B cell (primary cell): Measurements from ENCODE around the gene FZD2. TPM values are rescaled to one million over a fixed set of nuclear protein-coding genes. Genes with fewer than 3 reads are reported as not detected.
"Not testable (repeated sequence)": the region's sequence is repeated elsewhere in the genome, so short reads cannot be mapped to it uniquely, and the experiment has no call there.

Source experiments
- ATAC-seq: fragments of 200-7000 bp; cut with Tn5 transposase; one replicate; pipeline ENCODE4 v1.10.0; 2021; ENCODE audit warnings: low read depth, mild to moderate bottlenecking, moderate number of reproducible peaks, moderate library complexity
- CTCF ChIA-PET: fragments of 350-600 bp; sonication (Branson Sonifier 250); formaldehyde crosslinking; loops from one replicate; lab custom pipeline; 2021; ENCODE audit warnings: antibody characterized with exemption, inconsistent platforms; lab: Charles Lee
- POLR2A ChIA-PET: fragments of 350-600 bp; sonication (Branson Sonifier 250); formaldehyde crosslinking; loops from one replicate; lab custom pipeline; 2021; ENCODE audit warnings: antibody characterized with exemption; lab: Charles Lee
- DNase-seq: peaks from one replicate; pipeline ENCODE4 v3.0.0; 2013
- H2AFZ ChIP-seq: 2 replicates; pipeline ENCODE4 v1.6.1; 2012; ENCODE audit warnings: mild to moderate bottlenecking, low read depth, low read length; ENCODE audit not compliant: insufficient read depth, poor library complexity, severe bottlenecking
- H3K27ac ChIP-seq, 2 donors: 1 replicate in 1 of 2; 2 replicates in 1 of 2; pipeline ENCODE4 v1.5.1; 2012 to 2013; ENCODE audit warnings: low read length in 2 of 2, mild to moderate bottlenecking in 2 of 2, moderate library complexity in 1 of 2
- H3K27me3 ChIP-seq, 4 experiments: fragments of 200-600 bp in 1 of 4; sonication (generic) in 1 of 4; replicated peaks in 1 of 4; 1 replicate in 2 of 4; 2 replicates in 2 of 4; pipeline versions ENCODE4 v1.6.1 to v1.7.0; 2013 to 2016; ENCODE audit warnings: low read length in 3 of 4, mild to moderate bottlenecking in 2 of 4, mixed read lengths in 1 of 4, moderate library complexity in 1 of 4; ENCODE audit not compliant: insufficient read depth in 4 of 4, control insufficient read depth in 3 of 4; ENCODE audit errors: control extremely low read depth in 1 of 4
- H3K36me3 ChIP-seq, 2 experiments: replicated peaks in 1 of 2; 1 replicate in 1 of 2; 2 replicates in 1 of 2; pipeline versions ENCODE4 v1.6.1 to v1.7.1; 2013; ENCODE audit warnings: low read length in 1 of 2; ENCODE audit not compliant: insufficient read depth in 2 of 2, control insufficient read depth in 1 of 2; ENCODE audit errors: control extremely low read depth in 1 of 2, extremely low read depth in 1 of 2
- H3K4me1 ChIP-seq, 2 donors: fragments of 200-600 bp in 1 of 2; sonication (generic) in 1 of 2; 1 replicate in 1 of 2; 2 replicates in 1 of 2; pipeline versions ENCODE4 v1.5.1 to v1.6.1; 2013 to 2017; ENCODE audit warnings: low read length in 2 of 2; ENCODE audit not compliant: control insufficient read depth in 2 of 2, insufficient read depth in 2 of 2
- H3K4me2 ChIP-seq: replicated peaks from 2 replicates; pipeline ENCODE3; 2012; ENCODE audit warnings: mild to moderate bottlenecking, low read depth, low read length; ENCODE audit not compliant: poor library complexity, severe bottlenecking
- H3K4me3 ChIP-seq, 5 experiments: fragments of 200-600 bp in 1 of 5; sonication (generic) in 1 of 5; 1 replicate in 3 of 5; 2 replicates in 2 of 5; pipeline versions ENCODE4 v1.5.1 to v1.7.0; 2011 to 2016; ENCODE audit warnings: low read length in 4 of 5, mild to moderate bottlenecking in 4 of 5, low read depth in 2 of 5, control low read depth in 1 of 5, moderate library complexity in 1 of 5; ENCODE audit not compliant: insufficient read depth in 1 of 5; ENCODE audit errors: control extremely low read depth in 1 of 5, extremely low read depth in 1 of 5
- H3K79me2 ChIP-seq: fragments of 200-600 bp; sonication (generic); one replicate; pipeline ENCODE4 v1.6.0; 2016; ENCODE audit warnings: low read length; ENCODE audit not compliant: control insufficient read depth, insufficient read depth
- H3K9ac ChIP-seq: fragments of 200-600 bp; sonication (generic); 2 replicates; pipeline ENCODE4 v1.6.1; 2017; ENCODE audit warnings: mild to moderate bottlenecking, low read length, moderate library complexity
- H3K9me3 ChIP-seq, 3 donors: one replicate each; pipeline versions ENCODE4 v1.6.1 to v1.7.1; 2013; ENCODE audit warnings: low read length in 2 of 3; ENCODE audit not compliant: control insufficient read depth in 2 of 3, insufficient read depth in 1 of 3; ENCODE audit errors: control extremely low read depth in 1 of 3
- H4K20me1 ChIP-seq: 2 replicates; pipeline ENCODE4 v1.6.0; 2012; ENCODE audit warnings: mild to moderate bottlenecking, low read length; ENCODE audit not compliant: insufficient read depth, control insufficient read depth, poor library complexity, severe bottlenecking
- H3K27ac Mint-ChIP-seq: one replicate; pipeline ENCODE4 v1.8.0; 2021; ENCODE audit warnings: mixed read lengths
- H3K27me3 Mint-ChIP-seq: one replicate; pipeline ENCODE4 v1.8.0; 2021; ENCODE audit warnings: mixed read lengths
- H3K4me1 Mint-ChIP-seq: one replicate; pipeline ENCODE4 v1.8.0; 2021; ENCODE audit warnings: mixed read lengths
- H3K4me3 Mint-ChIP-seq: one replicate; pipeline ENCODE4 v1.8.0; 2021; ENCODE audit warnings: mixed read lengths
- H3K9me3 Mint-ChIP-seq: one replicate; pipeline ENCODE4 v1.8.0; 2022; ENCODE audit warnings: mixed read lengths; ENCODE audit not compliant: insufficient read depth
- CTCF ChIP-seq: fragments of 200-600 bp; IDR thresholded peaks from one replicate; pipeline ENCODE4 v1.8.0; 2022; ENCODE audit warnings: antibody characterized with exemption, mild to moderate bottlenecking
- EZH2 ChIP-seq: IDR thresholded peaks from 2 replicates; pipeline ENCODE4 v1.6.1; 2012; ENCODE audit warnings: borderline replicate concordance, low read depth, mild to moderate bottlenecking, moderate library complexity, low read length; ENCODE audit not compliant: insufficient read depth, poor library complexity, severe bottlenecking
- WGBS: methylation state at CpG from one replicate; pipeline ENCODE4 v1.1.5; 2013; ENCODE audit warnings: missing lambda C conversion rate; ENCODE audit not compliant: insufficient coverage; 5-methylcytosine and 5-hydroxymethylcytosine counted together
- intact Hi-C: fragments of 100-400 bp; cut with micrococcal nuclease; formaldehyde crosslinking; loops from one replicate; pipeline ENCODE4 v1.10.0; 2022
- polyA minus RNA-seq: library from RNA; depleted of rRNA, polyadenylated mRNA; stranded (reverse); fragments of >200 nt; gene quantifications from 2 replicates; pipeline ENCODE4 v1.2.3, GENCODE V29; 2012
- polyA plus RNA-seq: library from polyadenylated mRNA; depleted of rRNA; stranded (reverse); fragments of >200 nt; gene quantifications from 2 replicates; pipeline ENCODE4 v1.2.3, GENCODE V29; 2012
- total RNA-seq, 2 donors: library from RNA; stranded (reverse); fragments of 120-200 nt in 1 of 2; gene quantifications; 1 replicate in 1 of 2; 2 replicates in 1 of 2; pipeline versions ENCODE4 v1.2.3 to v1.2.4, GENCODE V29; 2013 to 2022

FZD2 gene
- total RNA-seq (2.3 and 2.5 TPM in 2 replicates), polyA plus RNA-seq (1.1 and 1.6 TPM in 2 replicates), polyA minus RNA-seq (1.4 and 2.2 TPM in 2 replicates)
- total RNA-seq (2013) = 0.40 TPM

DNA sequence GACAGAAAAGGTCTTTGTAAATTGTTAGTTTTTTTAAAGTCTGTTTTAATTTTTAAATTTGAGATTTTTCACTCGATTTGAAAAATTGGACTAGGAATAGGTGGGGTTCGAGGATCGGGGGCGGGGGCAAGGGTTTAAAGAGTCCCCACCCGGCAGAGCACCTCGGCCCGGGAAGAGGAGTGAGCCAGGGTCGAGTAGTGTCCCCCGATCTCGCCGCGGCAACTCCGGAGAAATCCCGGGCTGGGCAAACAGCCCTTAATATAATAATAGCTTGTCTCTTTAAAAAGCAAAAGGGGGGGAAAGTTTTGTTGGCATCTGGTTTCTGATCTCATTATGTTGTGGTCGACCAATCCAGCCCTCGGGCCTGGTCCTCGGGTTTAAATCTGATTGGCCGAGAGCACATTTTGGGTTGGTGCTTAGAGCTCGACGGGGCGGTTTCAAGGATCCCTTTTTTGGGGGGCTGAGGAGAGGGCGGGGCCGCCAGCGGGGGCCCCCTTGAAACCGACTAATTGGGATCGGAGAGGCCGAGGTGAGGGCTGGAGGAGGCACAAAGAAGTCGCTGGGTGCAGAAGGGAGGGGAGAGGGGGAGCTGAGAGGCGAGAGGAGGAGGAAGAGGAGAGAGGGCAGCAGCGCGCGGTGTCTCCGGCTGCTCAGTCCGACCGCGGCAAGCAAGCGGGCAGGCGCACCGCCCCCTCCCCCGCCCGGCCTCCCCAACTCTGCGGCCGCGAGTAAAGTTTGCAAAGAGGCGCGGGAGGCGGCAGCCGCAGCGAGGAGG, at the start of gene FZD2:
TSS of gene FZD2 (plus strand) at position 653 of the 775 bp plus-strand sequence. CDS start 205 bp downstream, outside the sequence.
- Histone ChIP-seq H3K36me3 (no peaks in the 10 kb centered on the region), H3K27ac (peak within 1 kb of the TSS; percentile 31 to 75), H3K4me3 (peak within 1 kb of the TSS; percentile 56 to 79 (median 75)), H3K79me2 (no peaks in the 10 kb centered on the region), H3K9ac (peak within 1 kb of the TSS; percentile 73), H3K27me3 (peaks cover 0 to 34% (median 15%) of the 10 kb centered on the region in 4 experiments), H3K4me2 (peak within 1 kb of the TSS; percentile 92), H3K4me1 (peaks cover 16 to 20% of the 10 kb centered on the region in 2 donors), H3K9me3 (peaks cover 0 to 12% (median 0%) of the 10 kb centered on the region in 3 donors), H2AFZ (peak within 1 kb of the TSS; percentile 94), H4K20me1 (no peaks in the 10 kb centered on the region)
- TF ChIP-seq EZH2 = no peak
- no peak for TF ChIP-seq CTCF
- Mint-ChIP-seq H3K4me1 (peaks cover 25% of the 10 kb centered on the region), H3K27ac (peak within 1 kb of the TSS; percentile 90), H3K27me3 (peaks cover 25% of the 10 kb centered on the region), H3K9me3 (no peaks in the 10 kb centered on the region), H3K4me3 (peak within 1 kb of the TSS; percentile 99)
- DNase-seq (peak; percentile 83), ATAC-seq (peak; percentile 84)
- POLR2A ChIA-PET = interaction anchor here (1.4 kb wide), 1 partner anchor 71 kb away, joined by 6 read pairs; no protein-coding TSS in a partner anchor
- CTCF ChIA-PET = interaction anchor here (0.7 to 1.4 kb wide), 4 partner anchors 12 to 230 kb away, joined by 3 to 4 read pairs (median 3); no protein-coding TSS in a partner anchor
- intact Hi-C loops = loop anchor here (1.0 to 5.0 kb wide), 4 partner anchors 54 to 505 kb away; partner anchors contain the start of genes DBF4B, GPATCH8 and NMT1
- under 1% methylated on average over 33 of the region's 49 CpGs for WGBS

GRCh38 chr17:44511241-44512134, 45.8 kb upstream of the FZD2 start:
- H3K4me1 ChIP-seq, H3K9ac ChIP-seq, H3K27ac Mint-ChIP-seq, H3K4me3 Mint-ChIP-seq, H2AFZ ChIP-seq, H3K9me3 Mint-ChIP-seq, H3K27me3 ChIP-seq, H3K36me3 ChIP-seq, H3K9me3 ChIP-seq, DNase-seq, H3K27ac ChIP-seq, H3K4me3 ChIP-seq, H4K20me1 ChIP-seq, ATAC-seq, H3K4me2 ChIP-seq, H3K79me2 ChIP-seq, H3K4me1 Mint-ChIP-seq, intact Hi-C loops: not testable (repeated sequence)
- ChIA-PET POLR2A (interaction anchor here (0.7 kb wide), 1 partner anchor 26 kb away, joined by 7 read pairs; no protein-coding TSS in a partner anchor), CTCF (interaction anchor here (0.7 to 1.0 kb wide), 5 partner anchors 12 to 268 kb away, joined by 3 read pairs; no protein-coding TSS in a partner anchor)
- peaks cover 14% of the 10 kb centered on the region for H3K27me3 Mint-ChIP-seq
- WGBS = 52% methylated on average over 8 of the region's 14 CpGs
